Measurements from ENCODE around the gene MMADHC.

Gene MMADHC

GRCh38 chr2:149556452-149556851 lies 31.1 kb downstream of the MMADHC start:
- DNase-seq (ENCODE audit: low read depth in 2 of 2) = no peak

GRCh38 chr2:149552830-149553229 lies 34.7 kb downstream of the MMADHC start:
- no peak for DNase-seq (ENCODE audit: low read depth in 2 of 2)

GRCh38 chr2:149552226-149552625 lies 35.3 kb downstream of the MMADHC start:
- no peak for DNase-seq (ENCODE audit: low read depth in 2 of 2)

- no peak for DNase-seq (ENCODE audit: low read depth in 2 of 2)
Observed at GRCh38 chr2:149544692-149545091, 42.9 kb downstream of the MMADHC start.

- DNase-seq (ENCODE audit: low read depth in 2 of 2) = no peak
Observed at GRCh38 chr2:149543845-149544244, 43.7 kb downstream of the MMADHC start.

- no peak for DNase-seq (ENCODE audit: low read depth in 2 of 2)
Observed at GRCh38 chr2:149540138-149540537, 47.4 kb downstream of the MMADHC start.

- DNase-seq (ENCODE audit: low read depth in 2 of 2) = no peak
Observed at GRCh38 chr2:149538138-149538833, 49.3 kb downstream of the MMADHC start.

GRCh38 chr2:149537092-149537726 lies 50.4 kb downstream of the MMADHC start:
- no peak for DNase-seq (ENCODE audit: low read depth in 2 of 2)

GRCh38 chr2:149536649-149537048 lies 50.9 kb downstream of the MMADHC start:
- no peak for DNase-seq (ENCODE audit: low read depth in 2 of 2)

- no peak for DNase-seq (ENCODE audit: low read depth in 2 of 2)
Observed at GRCh38 chr2:149534674-149535073, 52.9 kb downstream of the MMADHC start.

- no peak for DNase-seq (ENCODE audit: low read depth in 2 of 2)
Observed at GRCh38 chr2:149528983-149529382, 58.6 kb downstream of the MMADHC start.

- DNase-seq (ENCODE audit: low read depth in 2 of 2) = no peak
Observed at GRCh38 chr2:149527998-149528755, 59.4 kb downstream of the MMADHC start.

GRCh38 chr2:149526689-149527088 lies 60.9 kb downstream of the MMADHC start:
- DNase-seq (ENCODE audit: low read depth in 2 of 2) = no peak

- no peak for DNase-seq (ENCODE audit: low read depth in 2 of 2)
Observed at GRCh38 chr2:149525323-149525722, 62.3 kb downstream of the MMADHC start.

All from stimulated activated CD4-positive, alpha-beta T cell treated with anti-CD3 and anti-CD28 coated beads, Interleukin-4, amount 100 ng/mL, for 48 hours (primary cell).